IMR-90 (cell line): ENCODE data around the gene PLEKHG1. TPM values are rescaled to one million over a fixed set of nuclear protein-coding genes. Genes with fewer than 3 reads are reported as not detected.

Experiments used
- ATAC-seq: fragments of 200-7000 bp; cut with Tn5 transposase; 2 replicates; pipeline ENCODE4 v1.9.1; 2020; ENCODE audit warnings: low read depth, mild to moderate bottlenecking, moderate library complexity
- BruUV-seq: library from RNA; stranded (reverse); fragments of 400-500 nt; replicated peaks from 2 replicates; lab custom pipeline; 2021; lab: Mats Ljungman, UMichigan
- CTCF ChIA-PET: fragments of 300-600 bp; formaldehyde crosslinking; extraction: SDS; loops from one replicate; lab custom pipeline; 2021; ENCODE audit warnings: antibody characterized with exemption; lab: Yijun Ruan, JAX
- POLR2A ChIA-PET: fragments of 300-600 bp; sonication (Branson Sonifier 250); formaldehyde crosslinking; loops from one replicate; lab custom pipeline; 2022; ENCODE audit warnings: antibody characterized with exemption; ENCODE audit not compliant: unreplicated experiment; lab: Charles Lee
- DNase-seq: peaks from one replicate; pipeline ENCODE4 v3.0.0; 2013
- H2AFZ ChIP-seq: replicated peaks from 2 replicates; pipeline ENCODE3; 2013; ENCODE audit warnings: low read length, mild to moderate bottlenecking; ENCODE audit not compliant: poor library complexity
- H2AK5ac ChIP-seq: 2 replicates; pipeline ENCODE4 v1.6.1; 2013; ENCODE audit warnings: low read depth, low read length, inconsistent platforms
- H2AK9ac ChIP-seq: replicated peaks from 2 replicates; pipeline ENCODE3; 2013; ENCODE audit warnings: mild to moderate bottlenecking, low read depth, low read length, moderate library complexity; ENCODE audit not compliant: poor library complexity
- H2BK120ac ChIP-seq: 2 replicates; pipeline ENCODE4 v1.6.1; 2013; ENCODE audit warnings: low read depth, low read length, inconsistent platforms
- H2BK15ac ChIP-seq: 3 replicates; pipeline ENCODE4 v1.6.1; 2013; ENCODE audit warnings: low read depth, low read length, inconsistent platforms
- H2BK20ac ChIP-seq: 2 replicates; pipeline ENCODE4 v1.6.1; 2013; ENCODE audit warnings: low read depth, mild to moderate bottlenecking, inconsistent platforms, low read length, moderate library complexity
- H2BK5ac ChIP-seq: 2 replicates; pipeline ENCODE4 v1.6.1; 2013; ENCODE audit warnings: mild to moderate bottlenecking, low read depth, low read length, inconsistent platforms; ENCODE audit not compliant: poor library complexity, severe bottlenecking
- H3K14ac ChIP-seq: replicated peaks from 2 replicates; pipeline ENCODE4 v1.6.1; 2013; ENCODE audit warnings: low read depth, low read length, inconsistent platforms
- H3K18ac ChIP-seq: 2 replicates; pipeline ENCODE4 v1.6.1; 2013; ENCODE audit warnings: low read depth, low read length, control low read depth
- H3K23ac ChIP-seq: 2 replicates; pipeline ENCODE4 v1.6.1; 2013; ENCODE audit warnings: low read depth, low read length, inconsistent platforms
- H3K27ac ChIP-seq: 2 replicates; pipeline ENCODE4 v1.5.1; 2013; ENCODE audit warnings: mild to moderate bottlenecking, control low read depth, low read length; ENCODE audit not compliant: insufficient read depth
- H3K27me3 ChIP-seq: 2 replicates; pipeline ENCODE4 v1.6.1; 2013; ENCODE audit warnings: low read length; ENCODE audit not compliant: control insufficient read depth, insufficient read depth
- H3K36me3 ChIP-seq: 2 replicates; pipeline ENCODE4 v1.6.1; 2013; ENCODE audit warnings: low read length, mixed read lengths; ENCODE audit not compliant: control insufficient read depth, insufficient read depth
- H3K4ac ChIP-seq: 2 replicates; pipeline ENCODE4 v1.6.1; 2013; ENCODE audit warnings: low read depth, low read length, inconsistent platforms
- H3K4me1 ChIP-seq: 2 replicates; pipeline ENCODE4 v1.6.1; 2013; ENCODE audit warnings: low read length, mixed read lengths; ENCODE audit not compliant: control insufficient read depth, insufficient read depth
- H3K4me2 ChIP-seq: 2 replicates; pipeline ENCODE4 v1.6.1; 2013; ENCODE audit warnings: low read depth, mild to moderate bottlenecking, control low read depth, low read length, moderate library complexity
- H3K4me3 ChIP-seq: 2 replicates; pipeline ENCODE4 v1.5.1; 2013; ENCODE audit warnings: low read depth, mild to moderate bottlenecking, control low read depth, low read length, moderate library complexity; ENCODE audit not compliant: insufficient read depth
- H3K56ac ChIP-seq: 2 replicates; pipeline ENCODE4 v1.6.1; 2013; ENCODE audit warnings: low read length, inconsistent platforms; ENCODE audit not compliant: insufficient read depth; ENCODE audit errors: extremely low read depth
- H3K79me1 ChIP-seq, 2 experiments: 2 replicates each; pipeline ENCODE4 v1.6.1; 2013; ENCODE audit warnings: low read length in 2 of 2, inconsistent platforms in 1 of 2, low read depth in 1 of 2
- H3K9ac ChIP-seq: 2 replicates; pipeline ENCODE4 v1.6.1; 2013; ENCODE audit warnings: low read depth, low read length, control low read depth
- H3K9me1 ChIP-seq: 2 replicates; pipeline ENCODE4 v1.6.1; 2013; ENCODE audit warnings: low read length, inconsistent platforms; ENCODE audit not compliant: insufficient read depth
- H3K9me3 ChIP-seq: 2 replicates; pipeline ENCODE4 v1.6.1; 2013; ENCODE audit warnings: low read length; ENCODE audit not compliant: control insufficient read depth, insufficient read depth
- H4K20me1 ChIP-seq: 2 replicates; pipeline ENCODE4 v1.6.1; 2013; ENCODE audit warnings: low read length, inconsistent platforms; ENCODE audit not compliant: insufficient read depth
- H4K5ac ChIP-seq: 2 replicates; pipeline ENCODE4 v1.6.1; 2013; ENCODE audit warnings: mild to moderate bottlenecking, low read depth, low read length, control low read depth
- H4K8ac ChIP-seq, 2 experiments: 2 replicates each; pipeline ENCODE4 v1.6.1; 2013; ENCODE audit warnings: low read depth in 2 of 2, low read length in 2 of 2, control low read depth in 1 of 2, inconsistent platforms in 1 of 2
- H4K91ac ChIP-seq: 2 replicates; pipeline ENCODE4 v1.6.1; 2013; ENCODE audit warnings: low read depth, low read length, inconsistent platforms; ENCODE audit not compliant: insufficient read depth
- BHLHE40 ChIP-seq: fragments of 150-350 bp; IDR thresholded peaks from 2 replicates; pipeline ENCODE4 v1.6.1; 2016; ENCODE audit warnings: mild to moderate bottlenecking, low read depth, low read length
- CEBPB ChIP-seq: IDR thresholded peaks from 2 replicates; pipeline ENCODE4 v1.6.1; 2012; ENCODE audit warnings: low read depth, low read length, improper control_type of control experiment
- FOS ChIP-seq: fragments of 150-350 bp; IDR thresholded peaks from 2 replicates; pipeline ENCODE4 v1.6.1; 2016; ENCODE audit warnings: low read depth, low read length
- MAFK ChIP-seq: IDR thresholded peaks from 2 replicates; pipeline ENCODE4 v1.6.1; 2012; ENCODE audit warnings: low read depth, low read length, improper control_type of control experiment
- MXI1 ChIP-seq: IDR thresholded peaks from 2 replicates; pipeline ENCODE4 v1.6.1; 2012; ENCODE audit warnings: low read depth, mild to moderate bottlenecking, low read length, moderate library complexity, borderline replicate concordance
- NFE2L2 ChIP-seq: fragments of 150-350 bp; IDR thresholded peaks from 2 replicates; pipeline ENCODE4 v1.6.1; 2016; ENCODE audit warnings: low read depth, mild to moderate bottlenecking, low read length
- POLR2A ChIP-seq: IDR thresholded peaks from 2 replicates; pipeline ENCODE4 v1.6.1; 2012; ENCODE audit warnings: mild to moderate bottlenecking, low read depth, low read length
- RAD21 ChIP-seq: IDR thresholded peaks from 2 replicates; pipeline ENCODE4 v1.6.1; 2012; ENCODE audit warnings: low read length, improper control_type of control experiment
- RFX5 ChIP-seq: IDR thresholded peaks from 2 replicates; pipeline ENCODE4 v1.8.0; 2012; ENCODE audit warnings: low read depth, mild to moderate bottlenecking, low read length, moderate library complexity
- SMC3 ChIP-seq: fragments of 150-350 bp; IDR thresholded peaks from 2 replicates; pipeline ENCODE4 v1.6.1; 2016; ENCODE audit warnings: low read depth, mild to moderate bottlenecking, antibody characterized with exemption, low read length, moderate library complexity
- WGBS, 2 experiments: methylation state at CpG; one replicate each; pipeline versions ENCODE4 v1.1.5 to v1.1.7; 2013; ENCODE audit warnings: missing lambda C conversion rate in 2 of 2; ENCODE audit not compliant: insufficient read length in 1 of 2; ENCODE audit errors: extremely low coverage in 2 of 2; 5-methylcytosine and 5-hydroxymethylcytosine counted together
- dilution Hi-C: fragments of 300-500 bp; cut with HindIII; formaldehyde crosslinking; loops from one replicate; pipeline ENCODE4 v1.14.3; 2018; ENCODE audit warnings: low sequenced_read_pairs; ENCODE audit not compliant: unreplicated experiment
- in situ Hi-C: fragments of 300-500 bp; cut with MboI; formaldehyde crosslinking; loops from 3 replicates; pipeline ENCODE4 v1.14.3; 2019; ENCODE audit warnings: low sequenced_read_pairs, inconsistent platforms, mixed read lengths
- intact Hi-C: fragments of 100-400 bp; cut with micrococcal nuclease; formaldehyde crosslinking; loops from 2 replicates; pipeline ENCODE4 v1.10.0; 2022
- polyA plus RNA-seq, 3 experiments: library from polyadenylated mRNA; depleted of rRNA; stranded (reverse); fragments of >200 nt; gene quantifications; 2 replicates each; pipeline ENCODE4 v1.2.3, GENCODE V29; 2012; ENCODE audit warnings: low replicate concordance in 1 of 3
- total RNA-seq: library from RNA; depleted of rRNA; stranded (reverse); fragments of >200 nt; gene quantifications from 2 replicates; pipeline ENCODE4 v1.2.3, GENCODE V29; 2012
- TF ChIP-seq, protein P1 (sequence below): conservative IDR thresholded peaks from 2 replicates; pipeline ENCODE4 v1.5.1; 2012; ENCODE audit warnings: mild to moderate bottlenecking, low read depth, low read length, improper control_type of control experiment
- TF ChIP-seq, protein P2 (sequence below): fragments of 150-350 bp; IDR thresholded peaks from 2 replicates; pipeline ENCODE4 v1.6.1; 2017; ENCODE audit warnings: mild to moderate bottlenecking, antibody characterized with exemption, low read length, low read depth

Gene PLEKHG1
- total and polyA plus RNA-seq, 2 of the 4 experiments (the other 2 are of a cell fraction), result 0.09 to 0.36 TPM

DNA sequence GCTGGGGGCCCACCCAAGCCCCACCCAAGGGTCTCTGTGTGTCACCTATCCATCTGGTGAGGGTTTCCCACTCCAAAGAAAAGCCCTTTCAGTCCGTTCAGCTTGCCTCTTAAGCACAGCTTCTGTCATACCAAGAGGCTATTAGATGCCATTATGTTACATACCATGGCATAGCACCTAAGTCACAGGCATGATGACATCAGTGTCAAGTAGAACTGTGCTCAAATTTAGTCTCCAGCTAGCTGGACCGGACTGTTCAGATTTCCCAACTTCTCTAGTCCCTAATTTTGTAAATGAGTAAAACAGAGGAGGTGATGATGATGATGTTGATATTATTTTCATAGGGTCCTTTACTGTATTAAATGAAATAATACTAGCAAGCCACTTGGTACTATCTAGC lies 19.2 kb upstream of the PLEKHG1 start:
- no peak overlapping the region for H4K8ac ChIP-seq
- no peak overlapping the region for H3K27ac ChIP-seq
- H3K4me2 ChIP-seq, result no peak overlapping the region
- H3K18ac ChIP-seq, result no peak overlapping the region
- H4K5ac ChIP-seq, result no peak overlapping the region
- H4K91ac ChIP-seq, result no peak overlapping the region
- CTCF ChIA-PET, result no interaction called here
- dilution Hi-C loops, result no loop called here
- no peaks in the 10 kb centered on the region for H3K9me1 ChIP-seq
- H2BK20ac ChIP-seq, result no peak overlapping the region
- H2AK5ac ChIP-seq, result no peak overlapping the region
- no peak for DNase-seq
- H3K27me3 ChIP-seq, result peaks cover 4% of the 10 kb centered on the region; the same call in 1 of the 2 replicates
- no peak overlapping the region for H3K4ac ChIP-seq
- H3K9ac ChIP-seq, result no peak overlapping the region
- H4K20me1 ChIP-seq, result no peaks in the 10 kb centered on the region
- H2AFZ ChIP-seq, result no peak overlapping the region
- H3K23ac ChIP-seq, result no peak overlapping the region
- H2AK9ac ChIP-seq, result no peak overlapping the region
- POLR2A ChIA-PET, result no interaction called here
- no peak overlapping the region for H3K4me3 ChIP-seq
- in situ Hi-C loops, result no loop called here
- no TSS peak for BruUV-seq
- no peak overlapping the region for H2BK15ac ChIP-seq
- 0% methylated on average over 1 of the region's 2 CpGs; no CpG with 5 or more reads in 1 of the 2 experiments for WGBS, 2 experiments
- H3K56ac ChIP-seq, result no peak overlapping the region
- TF ChIP-seq SMC3 (no peak), POLR2A (no peak), BHLHE40 (no peak), RAD21 (no peak), MXI1 (no peak), FOS (no peak), NFE2L2 (no peak), CEBPB (no peak), RFX5 (no peak), MAFK (no peak)
- TF ChIP-seq, protein P1, sequence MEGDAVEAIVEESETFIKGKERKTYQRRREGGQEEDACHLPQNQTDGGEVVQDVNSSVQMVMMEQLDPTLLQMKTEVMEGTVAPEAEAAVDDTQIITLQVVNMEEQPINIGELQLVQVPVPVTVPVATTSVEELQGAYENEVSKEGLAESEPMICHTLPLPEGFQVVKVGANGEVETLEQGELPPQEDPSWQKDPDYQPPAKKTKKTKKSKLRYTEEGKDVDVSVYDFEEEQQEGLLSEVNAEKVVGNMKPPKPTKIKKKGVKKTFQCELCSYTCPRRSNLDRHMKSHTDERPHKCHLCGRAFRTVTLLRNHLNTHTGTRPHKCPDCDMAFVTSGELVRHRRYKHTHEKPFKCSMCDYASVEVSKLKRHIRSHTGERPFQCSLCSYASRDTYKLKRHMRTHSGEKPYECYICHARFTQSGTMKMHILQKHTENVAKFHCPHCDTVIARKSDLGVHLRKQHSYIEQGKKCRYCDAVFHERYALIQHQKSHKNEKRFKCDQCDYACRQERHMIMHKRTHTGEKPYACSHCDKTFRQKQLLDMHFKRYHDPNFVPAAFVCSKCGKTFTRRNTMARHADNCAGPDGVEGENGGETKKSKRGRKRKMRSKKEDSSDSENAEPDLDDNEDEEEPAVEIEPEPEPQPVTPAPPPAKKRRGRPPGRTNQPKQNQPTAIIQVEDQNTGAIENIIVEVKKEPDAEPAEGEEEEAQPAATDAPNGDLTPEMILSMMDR, result no peak
- TF ChIP-seq, protein P2, sequence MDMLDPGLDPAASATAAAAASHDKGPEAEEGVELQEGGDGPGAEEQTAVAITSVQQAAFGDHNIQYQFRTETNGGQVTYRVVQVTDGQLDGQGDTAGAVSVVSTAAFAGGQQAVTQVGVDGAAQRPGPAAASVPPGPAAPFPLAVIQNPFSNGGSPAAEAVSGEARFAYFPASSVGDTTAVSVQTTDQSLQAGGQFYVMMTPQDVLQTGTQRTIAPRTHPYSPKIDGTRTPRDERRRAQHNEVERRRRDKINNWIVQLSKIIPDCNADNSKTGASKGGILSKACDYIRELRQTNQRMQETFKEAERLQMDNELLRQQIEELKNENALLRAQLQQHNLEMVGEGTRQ, result no peak
- ATAC-seq, result no peak
- H3K4me1 ChIP-seq, result no peaks in the 10 kb centered on the region
- H2BK5ac ChIP-seq, result no peak overlapping the region
- intact Hi-C loops, result no loop called here
- H3K36me3 ChIP-seq, result no peaks in the 10 kb centered on the region
- H3K79me1 ChIP-seq, result no peaks in the 10 kb centered on the region
- no peaks in the 10 kb centered on the region for H3K9me3 ChIP-seq
- H3K14ac ChIP-seq, result no peak overlapping the region
- no peak overlapping the region for H2BK120ac ChIP-seq
